Non-pigmented ciliary epithelial cell (primary cell): ENCODE results near the gene DPH7.
"Not testable (repeated sequence)": the region's sequence is repeated elsewhere in the genome, so short reads cannot be mapped to it uniquely, and the experiment has no call there.

Source experiments
- DNase-seq: peaks from one replicate; pipeline ENCODE4 v3.0.0-alpha.2; 2010; ENCODE audit warnings: low read depth

The DPH7 gene

GRCh38 chr9:137606005-137606621 is 27.4 kb upstream of the DPH7 start:
- no peak for DNase-seq

GRCh38 chr9:137605121-137606004 is 26.6 kb upstream of the DPH7 start, which contains the start of gene ARRDC1:
TSS of gene ARRDC1 (plus strand) at chr9:137605686. CDS start at chr9:137605718, 32 bp downstream.
- no peak for DNase-seq

- no peak for DNase-seq
Measured at GRCh38 chr9:137604345-137605086, 25.8 kb upstream of the DPH7 start.

- no peak for DNase-seq
Measured at GRCh38 chr9:137603879-137604278, 25.2 kb upstream of the DPH7 start.

- no peak for DNase-seq
Measured at GRCh38 chr9:137602661-137603060, 23.9 kb upstream of the DPH7 start.

GRCh38 chr9:137598943-137599342 is 20.2 kb upstream of the DPH7 start:
- DNase-seq = no peak

- DNase-seq = not testable (repeated sequence)
Measured at GRCh38 chr9:137596577-137596976, 17.9 kb upstream of the DPH7 start.

GRCh38 chr9:137593176-137593575 is 14.5 kb upstream of the DPH7 start:
- no peak for DNase-seq

- no peak for DNase-seq
Measured at GRCh38 chr9:137592767-137593166, 14.0 kb upstream of the DPH7 start.

GRCh38 chr9:137590469-137591383 is 12.0 kb upstream of the DPH7 start, which contains the start of gene ZMYND19:
TSS of gene ZMYND19 (minus strand) at chr9:137590512. CDS start at chr9:137590263, 249 bp downstream.
- DNase-seq = no peak

GRCh38 chr9:137590123-137590468 is 11.4 kb upstream of the DPH7 start:
- DNase-seq = no peak

- DNase-seq = no peak
Measured at GRCh38 chr9:137589441-137590122, 10.9 kb upstream of the DPH7 start.

- DNase-seq = no peak
Measured at GRCh38 chr9:137588891-137589290, 10.2 kb upstream of the DPH7 start.

- DNase-seq = no peak
Measured at GRCh38 chr9:137588311-137588710, 9.6 kb upstream of the DPH7 start.

GRCh38 chr9:137586854-137587253 is 8.1 kb upstream of the DPH7 start:
- DNase-seq = no peak

GRCh38 chr9:137583957-137584356 is 5.2 kb upstream of the DPH7 start:
- DNase-seq = no peak

- no peak for DNase-seq
Measured at GRCh38 chr9:137583347-137583746, 4.6 kb upstream of the DPH7 start.

- no peak for DNase-seq
Measured at GRCh38 chr9:137582286-137582860, 3.6 kb upstream of the DPH7 start.

GRCh38 chr9:137581361-137582285 is 2.9 kb upstream of the DPH7 start:
- no peak for DNase-seq

- DNase-seq = no peak
Measured at GRCh38 chr9:137580954-137581322, 2.2 kb upstream of the DPH7 start.
